ENCODE results near the gene PIP4K2C. TPM values are rescaled to one million over a fixed set of nuclear protein-coding genes. Genes with fewer than 3 reads are reported as not detected.
"Not testable (repeated sequence)": the region's sequence is repeated elsewhere in the genome, so short reads cannot be mapped to it uniquely, and the experiment has no call there.

The PIP4K2C gene
- polyA plus RNA-seq, 1 experiment, result 33.1 TPM

DNA sequence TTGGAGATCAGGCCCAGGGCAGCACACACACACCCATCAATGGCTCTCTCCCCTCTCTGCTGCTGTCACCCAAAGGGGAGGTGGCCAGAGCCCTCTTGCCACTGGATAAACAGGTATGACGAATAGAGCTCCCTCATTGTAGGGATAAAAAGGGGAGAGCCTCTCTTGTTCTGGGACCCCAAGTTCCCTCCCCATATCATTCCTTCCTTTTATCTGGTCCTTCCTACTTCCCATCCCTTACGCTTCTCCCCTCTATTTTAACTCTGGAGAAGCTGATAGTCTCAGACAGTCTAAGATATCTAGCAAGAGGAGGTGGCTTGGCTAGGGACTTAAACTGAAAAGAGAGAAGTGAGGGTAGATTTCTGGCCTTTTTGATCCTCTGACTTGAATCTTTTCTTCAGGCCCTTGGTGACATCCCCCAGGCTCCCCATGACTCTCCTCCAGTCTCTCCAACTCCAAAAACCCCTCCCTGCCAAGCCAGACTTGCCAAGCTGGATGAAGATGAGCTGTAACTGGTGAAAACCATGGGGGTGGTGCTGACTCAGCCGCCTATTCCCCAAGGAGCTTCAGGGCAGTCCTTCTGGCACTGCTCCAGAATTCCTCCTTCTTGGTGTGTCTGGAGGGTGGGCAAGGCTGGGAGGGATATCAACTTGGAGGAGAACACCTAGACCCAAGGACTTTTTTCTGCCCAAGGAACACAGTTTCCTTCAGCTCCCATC, 25.6 kb downstream of the PIP4K2C start:
- H3K27me3 ChIP-seq (ENCODE audit: control insufficient read depth, insufficient read depth, low read length), result peaks cover 18% of the 10 kb centered on the region
- no peak for DNase-seq (ENCODE audit: low read depth, low spot score)
- no peak overlapping the region for H3K4me3 ChIP-seq (ENCODE audit: low read depth, low read length)
- no peaks in the 10 kb centered on the region; the same call in 1 of the 2 replicates for H3K9me3 ChIP-seq (ENCODE audit: control insufficient read depth, insufficient read depth, low read length)
- H3K27ac ChIP-seq (ENCODE audit: low read depth, low read length), result no peak overlapping the region
- CTCF ChIA-PET, result interaction anchor here (4.0 kb wide), 1 partner anchor 33 kb away, joined by 27 read pairs; no protein-coding TSS in a partner anchor
- TF ChIP-seq, protein P1, sequence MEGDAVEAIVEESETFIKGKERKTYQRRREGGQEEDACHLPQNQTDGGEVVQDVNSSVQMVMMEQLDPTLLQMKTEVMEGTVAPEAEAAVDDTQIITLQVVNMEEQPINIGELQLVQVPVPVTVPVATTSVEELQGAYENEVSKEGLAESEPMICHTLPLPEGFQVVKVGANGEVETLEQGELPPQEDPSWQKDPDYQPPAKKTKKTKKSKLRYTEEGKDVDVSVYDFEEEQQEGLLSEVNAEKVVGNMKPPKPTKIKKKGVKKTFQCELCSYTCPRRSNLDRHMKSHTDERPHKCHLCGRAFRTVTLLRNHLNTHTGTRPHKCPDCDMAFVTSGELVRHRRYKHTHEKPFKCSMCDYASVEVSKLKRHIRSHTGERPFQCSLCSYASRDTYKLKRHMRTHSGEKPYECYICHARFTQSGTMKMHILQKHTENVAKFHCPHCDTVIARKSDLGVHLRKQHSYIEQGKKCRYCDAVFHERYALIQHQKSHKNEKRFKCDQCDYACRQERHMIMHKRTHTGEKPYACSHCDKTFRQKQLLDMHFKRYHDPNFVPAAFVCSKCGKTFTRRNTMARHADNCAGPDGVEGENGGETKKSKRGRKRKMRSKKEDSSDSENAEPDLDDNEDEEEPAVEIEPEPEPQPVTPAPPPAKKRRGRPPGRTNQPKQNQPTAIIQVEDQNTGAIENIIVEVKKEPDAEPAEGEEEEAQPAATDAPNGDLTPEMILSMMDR (IDR thresholded peaks at IDR 0.05; ENCODE audit: low read depth, low read length), result no peak
- POLR2A ChIA-PET, result no interaction called here

DNA sequence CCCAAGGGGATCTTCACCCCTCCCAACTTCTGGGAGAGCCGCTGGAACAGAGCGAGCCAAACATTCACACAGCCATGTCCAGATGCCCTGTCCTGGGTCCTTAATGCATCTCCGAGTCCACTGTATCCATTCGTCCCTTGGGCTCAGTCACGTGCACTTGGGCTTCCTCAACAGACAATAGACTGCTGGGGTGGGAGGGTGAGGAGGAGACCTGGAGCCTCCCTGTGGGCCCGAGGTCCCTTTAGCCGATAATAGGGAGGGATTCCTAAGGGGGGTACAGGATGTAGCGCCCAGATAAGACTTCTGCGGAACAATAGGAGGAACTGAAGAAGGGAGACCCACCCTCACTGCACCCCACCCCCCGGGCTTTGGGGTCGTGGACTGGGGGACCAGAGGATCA, 26.9 kb downstream of the PIP4K2C start:
- CTCF ChIA-PET, result no interaction called here
- Histone ChIP-seq H3K4me3 (ENCODE audit: low read depth, low read length) (no peak overlapping the region), H3K27ac (ENCODE audit: low read depth, low read length) (no peak overlapping the region), H3K27me3 (ENCODE audit: control insufficient read depth, insufficient read depth, low read length) (peaks cover 22% of the 10 kb centered on the region), H3K9me3 (ENCODE audit: control insufficient read depth, insufficient read depth, low read length) (no peaks in the 10 kb centered on the region; the same call in 1 of the 2 replicates)
- no peak for DNase-seq (ENCODE audit: low read depth, low spot score)
- POLR2A ChIA-PET, result no interaction called here
- TF ChIP-seq, protein P1 (IDR thresholded peaks at IDR 0.05; ENCODE audit: low read depth, low read length), result no peak

DNA sequence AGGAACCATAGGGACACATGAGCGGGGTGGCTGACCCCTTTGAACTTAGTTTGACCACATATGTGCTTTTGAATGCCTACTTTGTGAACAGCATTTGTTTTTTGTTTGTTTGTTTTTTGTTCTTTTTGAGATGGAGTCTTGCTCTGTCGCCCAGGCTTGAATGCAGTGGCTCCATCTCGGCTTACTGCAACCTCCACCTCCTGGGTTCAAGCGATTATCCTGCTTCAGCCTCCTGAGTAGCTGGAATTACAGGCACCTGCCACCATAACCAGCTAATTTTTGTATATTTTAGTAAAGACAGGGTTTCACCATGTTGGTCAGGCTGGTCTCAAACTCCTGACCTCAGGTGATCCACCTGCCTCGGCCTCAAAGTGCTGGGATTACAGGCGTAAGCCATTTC, 27.4 kb downstream of the PIP4K2C start:
- H3K9me3 ChIP-seq (ENCODE audit: control insufficient read depth, insufficient read depth, low read length); CTCF ChIA-PET; H3K4me3 ChIP-seq (ENCODE audit: low read depth, low read length); DNase-seq (ENCODE audit: low read depth, low spot score); POLR2A ChIA-PET; H3K27ac ChIP-seq (ENCODE audit: low read depth, low read length): not testable (repeated sequence)
- H3K27me3 ChIP-seq (ENCODE audit: control insufficient read depth, insufficient read depth, low read length), result peaks cover 25% of the 10 kb centered on the region

- Histone ChIP-seq H3K9me3 (ENCODE audit: control insufficient read depth, insufficient read depth, low read length) (no peaks in the 10 kb centered on the region; the same call in 1 of the 2 replicates), H3K27ac (ENCODE audit: low read depth, low read length) (no peak overlapping the region), H3K4me3 (ENCODE audit: low read depth, low read length) (no peak overlapping the region), H3K27me3 (ENCODE audit: control insufficient read depth, insufficient read depth, low read length) (peaks cover 29% of the 10 kb centered on the region)
- no peak for DNase-seq (ENCODE audit: low read depth, low spot score)
- ChIA-PET POLR2A (no interaction called here), CTCF (interaction anchor here (1.3 to 7.6 kb wide), 2 partner anchors 12 to 36 kb away, joined by 3 to 112 read pairs; no protein-coding TSS in a partner anchor)
- TF ChIP-seq, protein P1 (IDR thresholded peaks at IDR 0.05; ENCODE audit: low read depth, low read length), result no peak
Measured at GRCh38 chr12:57618966-57619433, 28.0 kb downstream of the PIP4K2C start.

DNA sequence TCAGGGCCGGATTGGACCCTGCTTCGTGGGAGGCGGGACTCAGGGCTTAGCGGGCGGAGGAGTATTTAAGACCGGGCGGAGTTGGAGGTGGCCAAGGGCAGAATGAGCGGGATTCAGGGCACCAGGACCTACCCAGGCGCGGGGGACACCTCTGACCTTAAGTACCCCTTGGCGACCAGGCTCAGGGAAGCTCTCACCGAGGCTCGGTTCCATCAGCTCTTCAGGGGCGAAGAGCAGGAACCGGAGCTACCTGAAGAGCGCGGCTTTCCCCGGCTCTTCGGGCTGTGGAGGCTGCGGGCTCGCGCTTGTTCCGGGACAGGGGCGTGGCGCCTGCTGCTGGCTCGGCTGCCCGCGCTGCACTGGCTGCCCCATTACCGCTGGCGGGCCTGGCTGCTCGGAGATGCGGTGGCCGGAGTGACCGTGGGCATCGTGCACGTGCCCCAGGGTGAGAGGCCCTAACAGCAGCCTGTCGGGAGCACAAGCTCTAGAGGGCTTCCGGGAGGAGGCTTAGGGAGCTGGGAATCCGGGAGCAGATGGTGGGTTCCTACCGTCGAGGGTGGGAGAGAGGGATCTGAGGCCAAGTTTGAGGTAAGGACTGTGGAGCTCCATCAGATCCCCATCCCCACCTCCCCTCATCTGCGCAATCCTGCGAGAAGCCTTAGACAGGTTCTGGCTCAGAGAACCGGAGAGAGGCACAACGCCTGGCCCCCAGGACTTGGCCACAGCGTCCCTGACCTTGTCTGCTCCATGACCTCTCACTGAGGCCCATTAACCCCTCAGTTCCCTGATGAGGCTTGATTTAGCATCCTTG, 28.6 kb downstream of the PIP4K2C start:
- Histone ChIP-seq H3K4me3 (ENCODE audit: low read depth, low read length) (no peak overlapping the region), H3K27me3 (ENCODE audit: control insufficient read depth, insufficient read depth, low read length) (peaks cover 33% of the 10 kb centered on the region), H3K27ac (ENCODE audit: low read depth, low read length) (no peak overlapping the region), H3K9me3 (ENCODE audit: control insufficient read depth, insufficient read depth, low read length) (no peaks in the 10 kb centered on the region; the same call in 1 of the 2 replicates)
- CTCF ChIA-PET, result interaction anchor here (1.3 to 7.6 kb wide), 3 partner anchors 11 to 37 kb away, joined by 3 to 112 read pairs (median 6); partner anchors contain the start of gene B4GALNT1
- TF ChIP-seq, protein P1 (IDR thresholded peaks at IDR 0.05; ENCODE audit: low read depth, low read length), result no peak
- POLR2A ChIA-PET, result interaction anchor here (1.9 kb wide), 1 partner anchor 8 kb away, joined by 8 read pairs; the partner anchor contains the start of gene ARHGEF25
- no peak for DNase-seq (ENCODE audit: low read depth, low spot score)

Measured in AG04450 (cell line).